Fibroblast of upper back skin (primary cell): Measurements from ENCODE around the gene ITM2C.

Source experiments
- DNase-seq: peaks from one replicate; pipeline ENCODE4 v3.0.0-alpha.2; 2013

ITM2C gene

GRCh38 chr2:230874456-230874855 lies 9.7 kb downstream of the ITM2C start:
- no peak for DNase-seq

- no peak for DNase-seq
Measured at GRCh38 chr2:230874876-230875275, 10.1 kb downstream of the ITM2C start.

GRCh38 chr2:230875347-230876315 lies 10.9 kb downstream of the ITM2C start:
- DNase-seq: no peak

- no peak for DNase-seq
Measured at GRCh38 chr2:230877116-230877758, 12.5 kb downstream of the ITM2C start.

GRCh38 chr2:230877759-230878598 lies 13.2 kb downstream of the ITM2C start:
- DNase-seq: no peak

- no peak for DNase-seq
Measured at GRCh38 chr2:230878599-230879188, 14.0 kb downstream of the ITM2C start.

- DNase-seq: no peak
Measured at GRCh38 chr2:230879271-230879882, 14.6 kb downstream of the ITM2C start.

- DNase-seq: no peak
Measured at GRCh38 chr2:230879891-230880290, 15.1 kb downstream of the ITM2C start.

GRCh38 chr2:230881840-230882239 lies 17.1 kb downstream of the ITM2C start:
- DNase-seq: no peak

- no peak for DNase-seq
Measured at GRCh38 chr2:230885463-230886130, 20.9 kb downstream of the ITM2C start.

GRCh38 chr2:230886206-230886605 lies 21.5 kb downstream of the ITM2C start:
- no peak for DNase-seq

- DNase-seq: no peak
Measured at GRCh38 chr2:230886671-230887071, 21.9 kb downstream of the ITM2C start.

GRCh38 chr2:230887342-230887741 lies 22.6 kb downstream of the ITM2C start:
- no peak for DNase-seq

GRCh38 chr2:230888824-230889400 lies 24.2 kb downstream of the ITM2C start:
- no peak for DNase-seq

GRCh38 chr2:230889911-230890601 lies 25.3 kb downstream of the ITM2C start:
- DNase-seq: no peak

GRCh38 chr2:230890646-230891045 lies 25.9 kb downstream of the ITM2C start:
- DNase-seq: no peak

GRCh38 chr2:230891064-230891463 lies 26.3 kb downstream of the ITM2C start:
- DNase-seq: peak; percentile 43

- DNase-seq: no peak
Measured at GRCh38 chr2:230891509-230891908, 26.8 kb downstream of the ITM2C start.

GRCh38 chr2:230893338-230893737 lies 28.6 kb downstream of the ITM2C start:
- no peak for DNase-seq
